GM12891 (cell line): ENCODE results near the gene ANKS1B.

Source experiments
- DNase-seq: peaks from one replicate; pipeline ENCODE4 v3.0.0; 2011; ENCODE audit warnings: low spot score; ENCODE audit not compliant: insufficient read length
- FAIRE-seq: peaks from 2 replicates; lab custom pipeline; 2011; peaks lifted over from hg19 to GRCh38; lab: Jason Lieb, UNC
- PAX5 ChIP-seq: IDR thresholded peaks from 2 replicates; pipeline ENCODE4 v1.6.1; 2011; ENCODE audit warnings: low read length, moderate library complexity, mild to moderate bottlenecking; ENCODE audit not compliant: insufficient read depth, severe bottlenecking
- POLR2A ChIP-seq: IDR thresholded peaks from 2 replicates; pipeline ENCODE4 v1.6.1; 2011; ENCODE audit warnings: low read depth, low read length, control low read depth
- POLR2AphosphoS5 ChIP-seq: IDR thresholded peaks from 2 replicates; pipeline ENCODE4 v1.6.1; 2011; ENCODE audit warnings: low read depth, low read length, control low read depth
- POU2F2 ChIP-seq: IDR thresholded peaks from 2 replicates; pipeline ENCODE4 v1.6.1; 2011; ENCODE audit warnings: low read depth, mild to moderate bottlenecking, control low read depth, low read length, moderate library complexity
- SPI1 ChIP-seq: IDR thresholded peaks from 2 replicates; pipeline ENCODE4 v1.6.1; 2011; ENCODE audit warnings: low read depth, low read length, control low read depth
- TAF1 ChIP-seq: IDR thresholded peaks from 2 replicates; pipeline ENCODE4 v1.6.1; 2011; ENCODE audit warnings: low read depth, low read length, control low read depth

The ANKS1B gene

GRCh38 chr12:98828802-98829600, 1155.7 kb downstream of the ANKS1B start:
- TF ChIP-seq POLR2A: no peak
- TF ChIP-seq PAX5: no peak
- TF ChIP-seq TAF1: no peak
- TF ChIP-seq SPI1: no peak
- no peak for TF ChIP-seq POLR2AphosphoS5
- TF ChIP-seq POU2F2: no peak
- FAIRE-seq: no peak
- DNase-seq: no peak

GRCh38 chr12:98823012-98823411, 1161.7 kb downstream of the ANKS1B start:
- DNase-seq: no peak
- no peak for FAIRE-seq
- no peak for TF ChIP-seq POLR2A
- no peak for TF ChIP-seq SPI1
- no peak for TF ChIP-seq POU2F2
- no peak for TF ChIP-seq TAF1
- TF ChIP-seq POLR2AphosphoS5: no peak
- no peak for TF ChIP-seq PAX5

- DNase-seq (no peak), FAIRE-seq (no peak)
- TF ChIP-seq TAF1: no peak
- no peak for TF ChIP-seq PAX5
- TF ChIP-seq SPI1: no peak
- no peak for TF ChIP-seq POLR2AphosphoS5
- TF ChIP-seq POLR2A: no peak
- no peak for TF ChIP-seq POU2F2
Observed at GRCh38 chr12:98821866-98822265, 1162.9 kb downstream of the ANKS1B start.

GRCh38 chr12:98821232-98821631, 1163.5 kb downstream of the ANKS1B start:
- no peak for FAIRE-seq
- TF ChIP-seq PAX5: no peak
- no peak for TF ChIP-seq POLR2AphosphoS5
- no peak for TF ChIP-seq TAF1
- TF ChIP-seq POU2F2: no peak
- no peak for TF ChIP-seq SPI1
- no peak for TF ChIP-seq POLR2A
- DNase-seq: no peak

- TF ChIP-seq POLR2AphosphoS5 (no peak), POLR2A (no peak), SPI1 (no peak), TAF1 (no peak), PAX5 (no peak), POU2F2 (no peak)
- FAIRE-seq: no peak
- no peak for DNase-seq
Observed at GRCh38 chr12:98819821-98820404, 1164.8 kb downstream of the ANKS1B start.

GRCh38 chr12:98819071-98819470, 1165.7 kb downstream of the ANKS1B start:
- TF ChIP-seq SPI1 (no peak), POLR2A (no peak), PAX5 (no peak), POU2F2 (no peak), TAF1 (no peak), POLR2AphosphoS5 (no peak)
- DNase-seq: no peak
- FAIRE-seq: no peak

GRCh38 chr12:98818239-98818638, 1166.5 kb downstream of the ANKS1B start:
- TF ChIP-seq POU2F2: no peak
- no peak for DNase-seq
- FAIRE-seq: no peak

GRCh38 chr12:98817742-98818141, 1167.0 kb downstream of the ANKS1B start:
- FAIRE-seq (no peak), DNase-seq (no peak)
- TF ChIP-seq POU2F2 (no peak), POLR2AphosphoS5 (no peak), SPI1 (no peak), POLR2A (no peak), TAF1 (no peak), PAX5 (no peak)

- DNase-seq (no peak), FAIRE-seq (no peak)
- no peak for TF ChIP-seq TAF1
- no peak for TF ChIP-seq POLR2A
- TF ChIP-seq PAX5: no peak
- no peak for TF ChIP-seq POLR2AphosphoS5
- no peak for TF ChIP-seq SPI1
- TF ChIP-seq POU2F2: no peak
Observed at GRCh38 chr12:98816720-98817119, 1168.0 kb downstream of the ANKS1B start.

GRCh38 chr12:98814254-98814653, 1170.5 kb downstream of the ANKS1B start:
- FAIRE-seq (no peak), DNase-seq (no peak)
- TF ChIP-seq TAF1 (no peak), SPI1 (no peak)
